MM.1S (cell line): Measurements from ENCODE around the gene SYAP1.

Experiments used
- EZH2 ChIP-seq: fragments of 300-600 bp; sonication (generic); optimal IDR thresholded peaks from 2 replicates; pipeline ENCODE3; 2017; ENCODE audit warnings: low read depth, mild to moderate bottlenecking, antibody characterized with exemption, low read length, mixed read lengths
- TF ChIP-seq, protein P1 (sequence below): fragments of 300-600 bp; sonication (generic); IDR thresholded peaks from 2 replicates; pipeline ENCODE4 v1.5.1; 2016; ENCODE audit warnings: antibody characterized with exemption, low read length, mixed read lengths

DNA sequence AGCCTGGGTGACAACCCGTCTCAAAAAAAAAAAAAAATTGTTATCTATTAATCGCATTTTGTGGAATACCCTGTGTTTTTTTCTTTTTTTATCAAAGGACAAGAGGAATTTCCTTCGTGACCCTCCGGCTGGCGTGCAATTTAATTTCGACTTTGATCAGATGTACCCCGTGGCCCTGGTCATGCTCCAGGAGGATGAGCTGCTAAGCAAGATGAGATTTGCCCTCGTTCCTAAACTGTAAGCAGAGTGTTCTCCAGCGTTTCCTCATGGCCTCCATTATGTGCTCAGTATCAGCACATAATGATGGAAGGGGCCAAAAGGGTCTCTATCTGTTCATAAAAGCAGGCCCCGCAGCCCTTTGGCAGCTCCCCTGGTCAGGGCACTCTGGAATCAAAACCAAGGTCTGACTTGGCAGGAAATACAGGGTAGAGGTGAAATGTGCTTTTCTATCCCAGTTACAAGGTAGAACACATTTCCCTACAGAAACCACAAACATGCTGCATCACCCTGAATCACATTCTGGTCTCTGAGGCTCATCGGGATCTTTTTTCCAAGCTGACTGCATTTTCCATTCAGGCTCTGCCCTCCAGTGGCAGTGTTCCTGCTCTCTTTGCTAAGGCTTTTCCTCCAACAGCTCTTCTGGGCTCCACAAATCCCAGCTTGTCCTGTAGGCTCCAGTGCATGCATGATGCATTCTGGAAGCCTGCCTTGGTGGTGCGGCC lies 24.4 kb downstream of the SYAP1 start:
- TF ChIP-seq, protein P1, sequence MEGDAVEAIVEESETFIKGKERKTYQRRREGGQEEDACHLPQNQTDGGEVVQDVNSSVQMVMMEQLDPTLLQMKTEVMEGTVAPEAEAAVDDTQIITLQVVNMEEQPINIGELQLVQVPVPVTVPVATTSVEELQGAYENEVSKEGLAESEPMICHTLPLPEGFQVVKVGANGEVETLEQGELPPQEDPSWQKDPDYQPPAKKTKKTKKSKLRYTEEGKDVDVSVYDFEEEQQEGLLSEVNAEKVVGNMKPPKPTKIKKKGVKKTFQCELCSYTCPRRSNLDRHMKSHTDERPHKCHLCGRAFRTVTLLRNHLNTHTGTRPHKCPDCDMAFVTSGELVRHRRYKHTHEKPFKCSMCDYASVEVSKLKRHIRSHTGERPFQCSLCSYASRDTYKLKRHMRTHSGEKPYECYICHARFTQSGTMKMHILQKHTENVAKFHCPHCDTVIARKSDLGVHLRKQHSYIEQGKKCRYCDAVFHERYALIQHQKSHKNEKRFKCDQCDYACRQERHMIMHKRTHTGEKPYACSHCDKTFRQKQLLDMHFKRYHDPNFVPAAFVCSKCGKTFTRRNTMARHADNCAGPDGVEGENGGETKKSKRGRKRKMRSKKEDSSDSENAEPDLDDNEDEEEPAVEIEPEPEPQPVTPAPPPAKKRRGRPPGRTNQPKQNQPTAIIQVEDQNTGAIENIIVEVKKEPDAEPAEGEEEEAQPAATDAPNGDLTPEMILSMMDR: no peak
- TF ChIP-seq EZH2: no peak
